ENCODE measurements around the gene PEAR1.

The PEAR1 gene

GRCh38 chr1:156859523-156860112 is 33.9 kb upstream of the PEAR1 start:
- DNase-seq (ENCODE audit: low read depth, low spot score) = no peak

- DNase-seq (ENCODE audit: low read depth, low spot score) = no peak
Measured at GRCh38 chr1:156860113-156860627, 33.3 kb upstream of the PEAR1 start.

- DNase-seq (ENCODE audit: low read depth, low spot score) = no peak
Measured at GRCh38 chr1:156860628-156861423, 32.7 kb upstream of the PEAR1 start, which contains the start of gene NTRK1. TSS of gene NTRK1 (plus strand) at chr1:156860865. CDS start at chr1:156860935, 70 bp downstream.

GRCh38 chr1:156862584-156862983 is 30.9 kb upstream of the PEAR1 start:
- DNase-seq (ENCODE audit: low read depth, low spot score) = no peak

GRCh38 chr1:156862997-156863599 is 30.4 kb upstream of the PEAR1 start:
- DNase-seq (ENCODE audit: low read depth, low spot score) = no peak

GRCh38 chr1:156863631-156864030 is 29.9 kb upstream of the PEAR1 start:
- DNase-seq (ENCODE audit: low read depth, low spot score) = no peak

GRCh38 chr1:156864796-156865195 is 28.7 kb upstream of the PEAR1 start:
- no peak for DNase-seq (ENCODE audit: low read depth, low spot score)

- DNase-seq (ENCODE audit: low read depth, low spot score) = no peak
Measured at GRCh38 chr1:156865258-156865657, 28.3 kb upstream of the PEAR1 start.

- no peak for DNase-seq (ENCODE audit: low read depth, low spot score)
Measured at GRCh38 chr1:156865865-156866248, 27.7 kb upstream of the PEAR1 start.

GRCh38 chr1:156866249-156866909 is 27.1 kb upstream of the PEAR1 start:
- no peak for DNase-seq (ENCODE audit: low read depth, low spot score)

GRCh38 chr1:156868341-156868740 is 25.2 kb upstream of the PEAR1 start:
- no peak for DNase-seq (ENCODE audit: low read depth, low spot score)

GRCh38 chr1:156869455-156869854 is 24.1 kb upstream of the PEAR1 start:
- no peak for DNase-seq (ENCODE audit: low read depth, low spot score)

GRCh38 chr1:156873659-156874058 is 19.9 kb upstream of the PEAR1 start:
- DNase-seq (ENCODE audit: low read depth, low spot score) = no peak

GRCh38 chr1:156874142-156874541 is 19.4 kb upstream of the PEAR1 start:
- DNase-seq (ENCODE audit: low read depth, low spot score) = no peak

GRCh38 chr1:156874572-156875340 is 18.8 kb upstream of the PEAR1 start:
- DNase-seq (ENCODE audit: low read depth, low spot score) = no peak

GRCh38 chr1:156875341-156875615 is 18.2 kb upstream of the PEAR1 start:
- no peak for DNase-seq (ENCODE audit: low read depth, low spot score)

- DNase-seq (ENCODE audit: low read depth, low spot score) = peak; percentile 56
Measured at GRCh38 chr1:156876281-156876680, 17.2 kb upstream of the PEAR1 start.

GRCh38 chr1:156877433-156878170 is 15.9 kb upstream of the PEAR1 start:
- DNase-seq (ENCODE audit: low read depth, low spot score) = no peak

- DNase-seq (ENCODE audit: low read depth, low spot score) = no peak
Measured at GRCh38 chr1:156879876-156880275, 13.6 kb upstream of the PEAR1 start.

- no peak for DNase-seq (ENCODE audit: low read depth, low spot score)
Measured at GRCh38 chr1:156880473-156880872, 13.0 kb upstream of the PEAR1 start.

- no peak for DNase-seq (ENCODE audit: low read depth, low spot score)
Measured at GRCh38 chr1:156881101-156881500, 12.4 kb upstream of the PEAR1 start.

Data from iPS DF 19.7 (cell line).